Panc1 (cell line): ENCODE data around the gene SLC25A12. TPM values are rescaled to one million over a fixed set of nuclear protein-coding genes. Genes with fewer than 3 reads are reported as not detected.

ENCODE experiments used
- ATAC-seq: fragments of 200-7000 bp; cut with Tn5 transposase; 2 replicates; pipeline ENCODE4 v1.9.1; 2020; ENCODE audit warnings: mild to moderate bottlenecking, moderate library complexity
- Bru-seq: library from RNA; stranded (reverse); fragments of 400-500 nt; gene quantifications from one replicate; lab custom pipeline; 2021; lab: Mats Ljungman, UMichigan
- BruChase-seq, 2 experiments: library from RNA; stranded (reverse); fragments of 400-500 nt; gene quantifications; one replicate each; lab custom pipeline; 2021; lab: Mats Ljungman, UMichigan
- BruUV-seq: library from RNA; stranded (reverse); fragments of 400-500 nt; replicated peaks from 2 replicates; lab custom pipeline; 2021; lab: Mats Ljungman, UMichigan
- CTCF ChIA-PET: fragments of 300-600 bp; sonication (Branson Sonifier 250); formaldehyde crosslinking; loops from one replicate; lab custom pipeline; 2022; ENCODE audit warnings: antibody characterized with exemption; lab: Charles Lee
- POLR2A ChIA-PET: fragments of 300-600 bp; sonication (Branson Sonifier 250); formaldehyde crosslinking; loops from one replicate; lab custom pipeline; 2022; ENCODE audit warnings: antibody characterized with exemption; lab: Charles Lee
- DNase-seq: peaks from one replicate; pipeline ENCODE4 v3.0.0-alpha.2; 2010; ENCODE audit warnings: low read depth, low spot score
- H3K27ac ChIP-seq: 2 replicates; pipeline ENCODE4 v1.5.1; 2011; ENCODE audit warnings: mild to moderate bottlenecking, low read length, inconsistent platforms
- H3K27me3 ChIP-seq: fragments of 200-500 bp; sonication (Bioruptor generic); 2 replicates; pipeline ENCODE4 v1.6.0; 2014; ENCODE audit warnings: low read length, inconsistent platforms; ENCODE audit not compliant: control insufficient read depth, insufficient read depth
- H3K36me3 ChIP-seq: fragments of 200-500 bp; sonication (Bioruptor generic); 2 replicates; pipeline ENCODE4 v1.5.1; 2014; ENCODE audit warnings: inconsistent platforms, mild to moderate bottlenecking, low read length, moderate library complexity; ENCODE audit not compliant: control insufficient read depth, insufficient read depth
- H3K4me1 ChIP-seq: 2 replicates; pipeline ENCODE4 v1.5.1; 2011; ENCODE audit warnings: inconsistent platforms, mild to moderate bottlenecking, low read length, moderate library complexity; ENCODE audit not compliant: control insufficient read depth, insufficient read depth
- H3K4me3 ChIP-seq, 2 experiments: 2 replicates each; pipeline ENCODE4 v1.5.1; 2011 to 2012; ENCODE audit warnings: low read depth in 2 of 2, low read length in 2 of 2, mild to moderate bottlenecking in 2 of 2, inconsistent platforms in 1 of 2, moderate library complexity in 1 of 2
- H3K9me3 ChIP-seq: fragments of 200-500 bp; sonication (Bioruptor generic); 2 replicates; pipeline ENCODE4 v1.5.1; 2014; ENCODE audit warnings: low read depth, mild to moderate bottlenecking, inconsistent platforms, low read length, moderate library complexity; ENCODE audit not compliant: control insufficient read depth, insufficient read depth
- CTCF ChIP-seq: fragments of 450-650 bp; IDR thresholded peaks from 2 replicates; pipeline ENCODE4 v1.5.1; 2017; ENCODE audit warnings: mild to moderate bottlenecking
- POLR2AphosphoS5 ChIP-seq: IDR thresholded peaks from 2 replicates; pipeline ENCODE4 v1.6.1; 2012; ENCODE audit warnings: mild to moderate bottlenecking, low read depth, low read length, moderate library complexity
- REST ChIP-seq, 2 experiments: IDR thresholded peaks; 2 replicates each; pipeline ENCODE4 v1.6.1; 2011 to 2012; ENCODE audit warnings: low read depth in 2 of 2, control low read depth in 1 of 2, low read length in 1 of 2, mild to moderate bottlenecking in 1 of 2, moderate library complexity in 1 of 2; ENCODE audit not compliant: insufficient read depth in 1 of 2
- SIN3A ChIP-seq: IDR thresholded peaks from 2 replicates; pipeline ENCODE4 v1.6.1; 2012; ENCODE audit warnings: low read depth, mild to moderate bottlenecking, low read length, moderate library complexity, borderline replicate concordance; ENCODE audit not compliant: insufficient read depth
- TCF7L2 ChIP-seq: IDR thresholded peaks from 2 replicates; pipeline ENCODE4 v1.6.1; 2011; ENCODE audit warnings: mild to moderate bottlenecking, low read depth, low read length, inconsistent platforms
- in situ Hi-C: cut with HindIII; loops from 2 replicates; pipeline ENCODE4 v1.10.0; 2016; ENCODE audit warnings: low sequenced_read_pairs, low pct_unique_long_range_greater_than_20kb
- intact Hi-C: fragments of 100-400 bp; cut with micrococcal nuclease; formaldehyde crosslinking; loops from one replicate; pipeline ENCODE4 v1.10.0; 2022; ENCODE audit not compliant: unreplicated experiment
- long read RNA-seq: library from polyadenylated mRNA; unstranded; transcript quantifications from one replicate; pipeline ENCODE4 v2.0.0, GENCODE V29; 2021; ENCODE audit not compliant: unreplicated experiment
- polyA plus RNA-seq: library from polyadenylated mRNA; unstranded; fragments of >200 nt; gene quantifications from one replicate; pipeline ENCODE4 v1.2.1, GENCODE V29; 2012; ENCODE audit warnings: missing spikeins; ENCODE audit not compliant: insufficient read length
- total RNA-seq: library from RNA; stranded (reverse); gene quantifications from one replicate; pipeline ENCODE4 v1.2.1, GENCODE V29; 2021; ENCODE audit not compliant: unreplicated experiment

Gene SLC25A12
- total RNA-seq (17.8 TPM), Bru-seq, nascent RNA (percentile 68 among the genes with signal in this experiment), BruChase-seq, experiment 1, labeled RNA remaining after a 2-hour chase (percentile 59 among the genes with signal in this experiment), BruChase-seq, experiment 2, labeled RNA remaining after a 6-hour chase (percentile 61 among the genes with signal in this experiment)
- 9.0 TPM for polyA plus RNA-seq
- long read RNA-seq, transcript SLC25A12-202 (18 exons, 2,979 nt): major isoform, 22 of 42 reads
- long read RNA-seq, partial matches to known transcripts: 5 of 42 reads
- long read RNA-seq, other reads (novel, unspliced or antisense): 15 of 42 reads

- H3K4me1 ChIP-seq: peaks cover 7% of the 10 kb centered on the region
- H3K27me3 ChIP-seq: no peaks in the 10 kb centered on the region
- in situ Hi-C loops: no loop called here
- TF ChIP-seq CTCF (no peak), REST (IDR thresholded peaks at IDR 0.05; ENCODE audit: insufficient read depth in 1 of 2, low read depth in 2 of 2, low read length in 1 of 2) (no peak), SIN3A (peak; percentile 53; the same call in 1 of the 2 replicates), POLR2AphosphoS5 (peak; percentile 66), TCF7L2 (peak; percentile 72; the same call in 1 of the 2 replicates)
- no peaks in the 10 kb centered on the region for H3K9me3 ChIP-seq
- ChIA-PET CTCF (interaction anchor here (0.5 to 0.6 kb wide), 2 partner anchors 44 to 209 kb away, joined by 3 read pairs; no protein-coding TSS in a partner anchor), POLR2A (interaction anchor here (0.6 kb wide), 2 partner anchors 58 to 810 kb away, joined by 3 to 6 read pairs; no protein-coding TSS in a partner anchor)
- intact Hi-C loops: no loop called here
- DNase-seq: peak; percentile 32
- H3K36me3 ChIP-seq: no peaks in the 10 kb centered on the region; the same call in 1 of the 2 replicates
- H3K27ac ChIP-seq: peak within 1 kb of the TSS; percentile 92
- ATAC-seq: peak; percentile 98
- peak within 1 kb of the TSS; percentile 95 to 97 for H3K4me3 ChIP-seq
- BruUV-seq: no TSS peak
These were observed at the start of gene SLC25A12 for GRCh38 chr2:171893824-171894611. Gene SLC25A12, minus strand, starts transcription at chr2:171894244. Its CDS starts 30 bp downstream, at chr2:171894214.

- BruUV-seq: no TSS peak
- ChIA-PET CTCF (no interaction called here), POLR2A (no interaction called here)
- Histone ChIP-seq H3K4me1 (no peaks in the 10 kb centered on the region), H3K36me3 (no peaks in the 10 kb centered on the region), H3K9me3 (no peaks in the 10 kb centered on the region), H3K4me3 (no peak overlapping the region), H3K27ac (no peak overlapping the region), H3K27me3 (no peaks in the 10 kb centered on the region)
- TF ChIP-seq TCF7L2: no peak
- TF ChIP-seq REST (IDR thresholded peaks at IDR 0.05; ENCODE audit: insufficient read depth in 1 of 2, low read depth in 2 of 2, low read length in 1 of 2): no peak
- TF ChIP-seq POLR2AphosphoS5: no peak
- no peak for TF ChIP-seq SIN3A
- TF ChIP-seq CTCF: no peak
- no peak for DNase-seq
- intact Hi-C loops (no loop called here), in situ Hi-C loops (no loop called here)
- ATAC-seq: no peak
These were observed 47.3 kb upstream of the SLC25A12 start for GRCh38 chr2:171941316-171941699.
